GM20000 (cell line): ENCODE measurements around the gene ARL9.
A peak's percentile ranks its signal among the peaks of the same experiment; 100 is the strongest.

ENCODE experiments used
- DNase-seq: peaks from one replicate; pipeline ENCODE4 v3.0.0; 2012; ENCODE audit warnings: low spot score
- TF ChIP-seq, protein P1 (sequence below): IDR thresholded peaks from 2 replicates; pipeline ENCODE4 v1.5.1; 2012; ENCODE audit warnings: mild to moderate bottlenecking, control low read depth; ENCODE audit errors: extremely low read depth, missing control alignments

ARL9 gene, protein sequence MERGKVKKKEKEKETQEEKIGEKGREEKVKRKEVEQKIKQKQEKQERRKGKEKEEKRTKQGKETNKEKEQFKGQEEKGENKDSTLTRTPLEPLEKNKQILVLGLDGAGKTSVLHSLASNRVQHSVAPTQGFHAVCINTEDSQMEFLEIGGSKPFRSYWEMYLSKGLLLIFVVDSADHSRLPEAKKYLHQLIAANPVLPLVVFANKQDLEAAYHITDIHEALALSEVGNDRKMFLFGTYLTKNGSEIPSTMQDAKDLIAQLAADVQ

DNA sequence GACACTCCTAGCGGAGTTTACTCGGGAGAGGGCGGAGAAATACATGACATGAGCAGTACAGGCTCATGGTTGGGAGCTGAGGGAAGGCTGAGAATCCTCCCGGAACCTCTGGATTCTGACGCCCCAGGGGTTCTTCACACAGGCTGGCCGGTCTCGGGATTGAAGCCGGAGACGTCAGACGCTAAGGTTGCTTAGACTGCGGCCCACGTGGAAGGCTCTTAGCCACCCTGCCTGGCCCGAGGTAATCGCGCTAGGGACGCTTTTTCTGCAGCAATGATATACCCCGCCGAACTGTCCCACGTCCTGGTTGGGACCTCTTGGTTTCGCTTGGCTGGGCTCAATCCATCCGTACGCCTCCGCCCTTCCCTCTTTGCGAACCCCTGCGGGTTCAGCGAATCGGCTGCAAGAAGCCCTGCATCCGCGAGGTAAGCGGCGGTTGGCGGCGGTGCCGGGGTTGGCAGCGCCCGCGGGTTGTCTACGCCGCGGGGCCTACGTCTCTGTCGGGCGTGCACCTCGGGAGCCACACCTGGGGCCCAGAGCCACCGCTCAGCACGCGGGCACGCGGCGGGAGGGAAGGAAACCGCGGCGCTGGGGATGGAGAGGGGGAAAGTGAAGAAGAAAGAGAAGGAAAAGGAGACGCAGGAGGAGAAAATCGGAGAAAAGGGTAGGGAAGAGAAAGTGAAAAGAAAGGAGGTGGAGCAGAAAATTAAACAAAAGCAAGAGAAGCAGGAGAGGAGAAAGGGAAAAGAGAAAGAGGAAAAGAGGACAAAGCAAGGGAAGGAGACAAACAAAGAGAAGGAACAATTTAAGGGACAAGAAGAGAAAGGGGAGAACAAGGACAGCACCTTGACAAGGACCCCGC lies at the start of gene ARL9:
Gene ARL9 (plus strand): TSS at position 523 of the 862 bp plus-strand sequence. CDS start 72 bp downstream, at position 595.
- TF ChIP-seq, protein P1, sequence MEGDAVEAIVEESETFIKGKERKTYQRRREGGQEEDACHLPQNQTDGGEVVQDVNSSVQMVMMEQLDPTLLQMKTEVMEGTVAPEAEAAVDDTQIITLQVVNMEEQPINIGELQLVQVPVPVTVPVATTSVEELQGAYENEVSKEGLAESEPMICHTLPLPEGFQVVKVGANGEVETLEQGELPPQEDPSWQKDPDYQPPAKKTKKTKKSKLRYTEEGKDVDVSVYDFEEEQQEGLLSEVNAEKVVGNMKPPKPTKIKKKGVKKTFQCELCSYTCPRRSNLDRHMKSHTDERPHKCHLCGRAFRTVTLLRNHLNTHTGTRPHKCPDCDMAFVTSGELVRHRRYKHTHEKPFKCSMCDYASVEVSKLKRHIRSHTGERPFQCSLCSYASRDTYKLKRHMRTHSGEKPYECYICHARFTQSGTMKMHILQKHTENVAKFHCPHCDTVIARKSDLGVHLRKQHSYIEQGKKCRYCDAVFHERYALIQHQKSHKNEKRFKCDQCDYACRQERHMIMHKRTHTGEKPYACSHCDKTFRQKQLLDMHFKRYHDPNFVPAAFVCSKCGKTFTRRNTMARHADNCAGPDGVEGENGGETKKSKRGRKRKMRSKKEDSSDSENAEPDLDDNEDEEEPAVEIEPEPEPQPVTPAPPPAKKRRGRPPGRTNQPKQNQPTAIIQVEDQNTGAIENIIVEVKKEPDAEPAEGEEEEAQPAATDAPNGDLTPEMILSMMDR, result no peak
- peak; percentile 52 for DNase-seq

DNA sequence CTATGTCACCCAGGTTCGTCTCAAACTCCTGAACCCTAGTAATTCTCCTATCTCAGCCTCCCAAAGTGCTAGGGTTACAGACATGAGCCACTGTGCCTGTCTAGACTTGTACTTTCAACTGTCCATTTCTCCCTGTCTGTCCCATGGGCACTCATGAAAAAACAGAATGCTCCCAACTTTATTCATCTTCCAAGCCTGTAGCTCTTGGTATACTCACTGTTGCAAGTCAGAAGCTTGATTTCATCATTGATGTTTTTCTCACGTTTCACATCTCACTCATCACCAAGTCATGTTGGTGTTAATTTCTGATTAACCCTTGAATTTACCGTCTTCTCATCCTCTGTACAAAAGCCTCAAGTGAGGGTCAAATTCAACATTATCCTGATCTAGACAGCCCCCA lies 45.5 kb upstream of the ARL9 start:
- TF ChIP-seq, protein P1, result no peak
- no peak for DNase-seq

DNA sequence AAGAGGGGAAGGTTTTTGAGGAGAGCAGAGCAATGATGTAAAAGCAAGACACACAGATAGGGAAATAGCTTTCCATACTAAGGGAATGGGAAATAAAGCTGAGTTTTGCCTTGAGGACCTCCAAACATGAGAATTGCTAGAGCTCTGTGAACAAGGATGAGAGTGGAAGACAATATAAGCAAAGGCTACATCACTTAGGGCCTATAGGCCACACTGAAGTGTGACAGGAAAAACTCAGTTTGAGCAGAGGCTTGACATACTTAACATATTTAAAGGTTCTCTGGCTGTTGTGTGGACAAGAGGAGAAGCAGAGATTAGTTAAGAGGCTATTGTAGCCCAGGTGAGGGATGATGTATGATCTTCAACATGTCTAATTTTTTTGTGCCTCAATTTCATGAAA lies 43.4 kb upstream of the ARL9 start:
- TF ChIP-seq, protein P1, result no peak
- DNase-seq, result no peak

DNA sequence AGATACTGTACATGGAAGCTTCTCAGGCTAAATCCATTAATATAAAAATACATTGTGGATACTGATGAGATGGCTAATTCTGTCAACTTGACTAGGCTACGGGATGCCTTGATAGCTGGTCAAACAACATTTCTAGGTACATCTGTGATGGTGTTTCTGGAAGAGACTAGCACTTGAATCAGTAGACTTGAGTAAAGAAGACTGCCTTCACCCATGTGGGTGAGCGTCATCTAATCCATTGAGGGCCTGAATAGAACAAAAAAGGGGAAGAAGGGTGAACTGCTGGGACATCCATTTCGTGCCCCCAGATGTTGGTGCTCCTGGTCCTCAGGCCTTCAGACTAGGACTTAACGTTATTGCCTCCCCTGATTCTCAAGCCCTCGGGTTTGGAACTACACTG lies 41.9 kb upstream of the ARL9 start:
- no peak for DNase-seq

DNA sequence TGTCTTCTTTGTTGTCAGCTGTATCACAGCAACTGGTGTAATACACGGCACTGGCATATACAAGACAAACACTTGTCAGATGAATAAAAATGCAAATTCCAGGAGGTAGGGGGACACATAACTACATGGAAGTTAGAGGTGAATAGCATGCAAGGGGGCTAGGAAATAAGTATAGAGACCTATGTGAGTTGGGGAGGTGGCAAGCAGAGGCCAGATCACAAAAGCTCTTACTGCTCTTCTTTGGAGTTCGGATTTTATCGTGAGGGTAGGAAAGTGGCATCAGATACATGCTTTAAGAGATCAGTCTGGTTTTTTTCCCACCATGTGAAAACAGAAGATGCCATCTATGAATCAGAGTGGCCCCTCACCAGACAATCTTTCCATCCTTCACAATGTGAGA lies 41.0 kb upstream of the ARL9 start:
- TF ChIP-seq, protein P1, result no peak
- no peak for DNase-seq

More for the DNA sequence above, 41.9 kb upstream of the ARL9 start:
- TF ChIP-seq, protein P1, result no peak

DNA sequence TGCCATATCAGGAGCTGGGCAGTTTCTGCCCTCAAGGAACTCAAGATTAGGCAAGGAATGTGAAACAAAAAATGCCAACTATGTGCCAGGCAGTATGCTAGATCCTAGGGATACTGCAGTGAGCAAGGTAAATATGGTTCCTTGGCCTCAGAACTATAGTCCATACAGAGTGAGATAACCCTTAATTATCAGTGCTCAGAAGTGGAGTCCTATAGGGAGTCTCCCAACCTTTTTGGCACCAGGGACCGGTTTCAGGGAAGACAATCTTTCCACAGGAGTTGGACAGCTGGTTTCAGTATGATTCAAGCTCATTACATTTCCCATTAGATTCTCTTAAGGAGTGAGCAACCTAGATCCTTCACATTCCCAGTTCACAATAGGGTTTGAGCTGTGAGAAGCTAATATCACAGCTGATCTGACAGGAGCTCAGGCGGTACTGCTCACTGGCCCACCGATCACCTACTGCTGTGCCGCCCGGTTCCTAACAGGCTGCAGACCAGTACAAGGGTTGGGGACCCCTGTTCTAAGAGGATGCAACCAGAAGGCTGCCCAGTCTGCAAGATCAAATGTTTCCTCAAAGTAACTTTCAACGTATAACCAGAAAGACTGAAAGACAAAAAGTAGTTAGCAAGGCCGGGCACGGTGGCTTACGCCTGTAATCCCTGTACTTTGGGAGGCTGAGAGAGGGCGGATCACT lies 39.8 kb upstream of the ARL9 start:
- TF ChIP-seq, protein P1, result no peak
- DNase-seq, result no peak

DNA sequence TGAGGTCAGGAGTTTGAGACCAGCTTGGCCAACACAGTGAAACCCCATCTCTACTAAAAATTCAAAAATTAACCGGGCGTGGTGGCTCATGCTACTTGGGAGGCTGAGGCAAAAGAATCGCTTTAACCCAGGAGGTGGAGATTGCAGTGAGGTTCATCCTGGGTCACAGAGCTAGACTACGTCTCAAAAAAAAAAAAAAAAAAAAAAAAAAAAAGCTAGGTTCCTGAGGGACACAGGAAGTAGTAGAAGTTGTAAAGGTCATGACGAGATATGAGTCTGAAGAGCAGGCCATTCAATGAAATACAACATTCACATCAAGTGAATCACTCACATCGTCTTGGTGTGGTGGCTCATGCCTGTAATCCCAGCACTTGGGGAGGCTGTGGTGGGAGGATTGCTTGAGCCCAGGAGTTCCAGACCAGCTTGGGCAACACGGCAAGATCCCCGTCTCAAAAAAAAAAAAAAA lies 39.3 kb upstream of the ARL9 start:
- peak; percentile 38 for DNase-seq
